HCT116 (cell line): Measurements from ENCODE around the gene KIAA1614.

Experiments used
- EZH2 ChIP-seq: fragments of 200-600 bp; sonication (generic); IDR thresholded peaks from 2 replicates; pipeline ENCODE4 v1.6.1; 2017; ENCODE audit warnings: antibody characterized with exemption, mixed run types
- POLR2AphosphoS5 ChIP-seq: IDR thresholded peaks from 2 replicates; pipeline ENCODE4 v1.6.1; 2011; ENCODE audit warnings: mild to moderate bottlenecking, low read depth, low read length, moderate library complexity
- RAD21 ChIP-seq: IDR thresholded peaks from 2 replicates; pipeline ENCODE4 v1.6.1; 2012; ENCODE audit warnings: low read depth, mild to moderate bottlenecking
- TCF7L2 ChIP-seq: IDR thresholded peaks from 2 replicates; pipeline ENCODE4 v1.7.0; 2011; ENCODE audit warnings: borderline replicate concordance, inconsistent platforms; ENCODE audit not compliant: insufficient read depth, insufficient read length; ENCODE audit errors: extremely low read depth

DNA sequence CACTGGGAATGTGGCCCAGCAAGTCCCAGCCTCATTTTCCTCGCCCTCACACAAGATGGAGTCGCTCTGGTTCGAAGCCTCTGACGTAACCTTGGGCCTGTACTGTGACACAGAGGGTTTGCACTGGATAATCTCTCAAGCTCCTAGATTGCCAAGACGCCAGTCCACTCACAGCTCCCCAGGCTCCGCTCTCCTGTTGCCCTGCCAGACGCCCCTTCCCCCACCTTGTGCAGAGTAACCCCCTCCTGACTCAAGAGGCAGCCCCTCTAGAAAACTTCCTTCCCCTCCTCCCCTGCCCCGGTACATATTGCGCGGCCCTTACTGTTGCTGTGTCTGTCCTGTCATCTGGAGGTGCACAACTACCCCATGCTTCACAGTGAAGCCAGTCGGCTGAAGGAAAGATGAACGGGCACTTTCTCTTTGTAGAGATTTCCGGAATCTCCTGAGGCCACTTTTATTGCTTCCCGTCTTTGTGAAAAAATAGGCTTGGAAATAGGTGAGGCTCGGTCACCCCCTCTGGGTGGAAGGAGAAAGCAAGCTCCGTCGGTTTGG is 981 bp upstream of the KIAA1614 start:
- TF ChIP-seq EZH2 = no peak
- TF ChIP-seq TCF7L2 = no peak
- TF ChIP-seq POLR2AphosphoS5 = no peak
- TF ChIP-seq RAD21 = no peak
